ENCODE data around the gene PTAFR.

The PTAFR gene

GRCh38 chr1:28175955-28176485, 470 bp downstream of the PTAFR start:
- no peak for DNase-seq (ENCODE audit: low spot score)

GRCh38 chr1:28173980-28174297, 2.6 kb downstream of the PTAFR start:
- no peak for DNase-seq (ENCODE audit: low spot score)

GRCh38 chr1:28173151-28173979, 3.1 kb downstream of the PTAFR start:
- DNase-seq (ENCODE audit: low spot score) = peak; percentile 28

GRCh38 chr1:28172713-28173150, 3.8 kb downstream of the PTAFR start:
- DNase-seq (ENCODE audit: low spot score) = peak; percentile 93

GRCh38 chr1:28171246-28171645, 5.2 kb downstream of the PTAFR start:
- no peak for DNase-seq (ENCODE audit: low spot score)

GRCh38 chr1:28170001-28170596, 6.4 kb downstream of the PTAFR start:
- no peak for DNase-seq (ENCODE audit: low spot score)

GRCh38 chr1:28163496-28164161, 12.9 kb downstream of the PTAFR start:
- DNase-seq (ENCODE audit: low spot score) = no peak

GRCh38 chr1:28162151-28162550, 14.3 kb downstream of the PTAFR start:
- DNase-seq (ENCODE audit: low spot score) = no peak

- no peak for DNase-seq (ENCODE audit: low spot score)
These were observed 14.7 kb downstream of the PTAFR start for GRCh38 chr1:28161751-28162150.

- DNase-seq (ENCODE audit: low spot score) = no peak
These were observed 15.7 kb downstream of the PTAFR start for GRCh38 chr1:28160782-28161266.

- DNase-seq (ENCODE audit: low spot score) = no peak
These were observed 16.8 kb downstream of the PTAFR start for GRCh38 chr1:28159680-28160079.

GRCh38 chr1:28159243-28159642, 17.2 kb downstream of the PTAFR start:
- no peak for DNase-seq (ENCODE audit: low spot score)

- no peak for DNase-seq (ENCODE audit: low spot score)
These were observed 18.6 kb downstream of the PTAFR start for GRCh38 chr1:28157894-28158293.

- no peak for DNase-seq (ENCODE audit: low spot score)
These were observed 19.7 kb downstream of the PTAFR start for GRCh38 chr1:28156821-28157220.

GRCh38 chr1:28155628-28156027, 20.9 kb downstream of the PTAFR start:
- DNase-seq (ENCODE audit: low spot score) = no peak

- no peak for DNase-seq (ENCODE audit: low spot score)
These were observed 22.4 kb downstream of the PTAFR start for GRCh38 chr1:28154078-28154594.

GRCh38 chr1:28150125-28150780, 26.2 kb downstream of the PTAFR start:
- DNase-seq (ENCODE audit: low spot score) = no peak

- no peak for DNase-seq (ENCODE audit: low spot score)
These were observed 27.7 kb downstream of the PTAFR start for GRCh38 chr1:28148880-28149195.

GRCh38 chr1:28147264-28148094, 29.0 kb downstream of the PTAFR start:
- no peak for DNase-seq (ENCODE audit: low spot score)

GRCh38 chr1:28145728-28146127, 30.8 kb downstream of the PTAFR start:
- DNase-seq (ENCODE audit: low spot score) = no peak
